ENCODE results near the gene ITGB5. TPM values are rescaled to one million over a fixed set of nuclear protein-coding genes. Genes with fewer than 3 reads are reported as not detected.

ITGB5 gene
- total and polyA plus RNA-seq, 2 donors (not counting 3 experiments of a cell fraction or from before 2014, with no cell fraction given) = 144 to 170 TPM

DNA sequence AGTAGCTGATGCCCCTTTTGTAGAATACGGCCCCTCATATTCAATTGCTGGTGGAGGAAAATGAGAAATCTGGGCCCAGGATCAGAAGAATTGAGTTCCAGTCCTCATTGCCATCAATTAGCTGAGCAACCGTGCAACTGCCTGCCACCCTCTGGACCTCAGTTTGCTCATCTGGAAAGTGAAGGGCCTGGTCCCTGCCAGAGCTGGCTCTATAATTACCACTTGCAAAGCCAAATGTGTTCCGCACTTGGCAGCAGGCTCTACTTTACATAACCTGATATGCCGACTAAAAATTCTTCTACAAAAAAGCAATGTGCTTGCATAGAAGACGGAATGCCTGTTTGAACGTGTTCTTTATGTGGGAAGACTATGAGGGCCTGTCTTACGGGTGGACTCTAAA is 8.6 kb upstream of the ITGB5 start:
- no peak overlapping the region for H3K27ac ChIP-seq (ENCODE audit: insufficient read depth, low read depth, low read length)
- DNase-seq (ENCODE audit: low read depth, low spot score) (no peak), FAIRE-seq (no peak)
- H3K4me1 ChIP-seq (ENCODE audit: control insufficient read depth, extremely low read depth, insufficient read depth, low read length) = no peaks in the 10 kb centered on the region
- no peak overlapping the region for H3K4me3 ChIP-seq (replicated peaks in 1 of 3; ENCODE audit: insufficient read depth in 1 of 3, low read depth in 1 of 3, low read length in 3 of 3)
- H3K27me3 ChIP-seq (ENCODE audit: control insufficient read depth in 2 of 2, insufficient read depth in 2 of 2, low read length in 2 of 2) = no peaks in the 10 kb centered on the region
- H3K9me3 ChIP-seq (replicated peaks; ENCODE audit: control insufficient read depth, insufficient read depth, low read length) = no peaks in the 10 kb centered on the region
- H3K9ac ChIP-seq (replicated peaks; ENCODE audit: extremely low read depth, insufficient read depth, low read length) = no peak overlapping the region
- no peak for TF ChIP-seq POLR2AphosphoS5 (IDR thresholded peaks at IDR 0.05; ENCODE audit: insufficient read depth, low read depth, low read length)
- TF ChIP-seq JUN (IDR thresholded peaks at IDR 0.05; ENCODE audit: borderline replicate concordance, insufficient read depth, insufficient read length, low read depth) = no peak
- no peak for TF ChIP-seq GATA2 (IDR thresholded peaks at IDR 0.05; ENCODE audit: insufficient read depth, insufficient read length, low read depth, low read length)
- TF ChIP-seq POLR2A (IDR thresholded peaks at IDR 0.05; ENCODE audit: low read depth, low read length) = no peak
- no peak for TF ChIP-seq MAX (IDR thresholded peaks at IDR 0.05; ENCODE audit: insufficient read depth, insufficient read length)
- no peak for TF ChIP-seq EZH2 (IDR thresholded peaks at IDR 0.05; ENCODE audit: borderline replicate concordance, low read depth, low read length, severe bottlenecking)
- no peak for TF ChIP-seq FOS (IDR thresholded peaks at IDR 0.05; ENCODE audit: borderline replicate concordance, insufficient read depth, low read length)
- no peak for TF ChIP-seq CTCF (IDR thresholded peaks at IDR 0.05; ENCODE audit: extremely low read depth in 1 of 2, insufficient read depth in 1 of 2, low read depth in 1 of 2, low read length in 2 of 2)
- TF ChIP-seq MYC (IDR thresholded peaks at IDR 0.05; ENCODE audit: low read depth, low read length) = no peak
- no peaks in the 10 kb centered on the region for H3K79me2 ChIP-seq (ENCODE audit: control insufficient read depth, insufficient read depth, low read length)
- H4K20me1 ChIP-seq (replicated peaks; ENCODE audit: control insufficient read depth, extremely low read depth, insufficient read depth, low read length) = no peaks in the 10 kb centered on the region
- no peak overlapping the region for H3K4me2 ChIP-seq (ENCODE audit: insufficient read depth, low read length)
- H2AFZ ChIP-seq (ENCODE audit: low read depth, low read length) = no peak overlapping the region
- intact Hi-C loops (cut with micrococcal nuclease) = no loop called here
- H3K36me3 ChIP-seq (ENCODE audit: control insufficient read depth in 2 of 2, extremely low read depth in 1 of 2, insufficient read depth in 2 of 2, low read length in 2 of 2) = no peaks in the 10 kb centered on the region
- dilution Hi-C loops (cut with MboI; ENCODE audit: extremely low pct_ligation_motif_present, low sequenced_read_pairs) = loop anchor here (25.0 kb wide), 1 partner anchor 133 kb away; no protein-coding TSS in a partner anchor
- POLR2A ChIA-PET = no interaction called here
- CTCF ChIA-PET = interaction anchor here (0.8 to 7.6 kb wide), 5 partner anchors 23 to 134 kb away, joined by 3 to 66 read pairs (median 4); no protein-coding TSS in a partner anchor
- no TSS peak for BruUV-seq (replicated peaks)
- no peaks in the 10 kb centered on the region for H3K9me1 ChIP-seq (replicated peaks; ENCODE audit: control insufficient read depth, extremely low read depth, insufficient read depth, low read length)

Data from endothelial cell of umbilical vein (primary cell).